Peyer's patch (tissue), 4 donors: ENCODE data around the gene SUPT20H. TPM values are rescaled to one million over a fixed set of nuclear protein-coding genes. Genes with fewer than 3 reads are reported as not detected.

Experiments used
- DNase-seq, 3 donors: peaks; one replicate each; pipeline ENCODE4 v3.0.0-alpha.2; 2017 to 2019
- H3K27ac ChIP-seq, 4 donors: fragments of 200-600 bp; sonication (generic); one replicate each; pipeline ENCODE4 v1.5.1; 2016 to 2019
- H3K27me3 ChIP-seq, 2 donors: fragments of 200-600 bp; sonication (generic); one replicate each; pipeline ENCODE4 v1.5.1; 2019
- H3K36me3 ChIP-seq, 3 donors: fragments of 200-600 bp; sonication (generic); one replicate each; pipeline ENCODE4 v1.5.1; 2016 to 2019
- H3K4me1 ChIP-seq, 4 donors: fragments of 200-600 bp; sonication (generic); one replicate each; pipeline ENCODE4 v1.5.1; 2016 to 2019
- H3K4me3 ChIP-seq, 4 donors: fragments of 200-600 bp; sonication (generic); 1 replicate in 3 of 4; 2 replicates in 1 of 4; pipeline ENCODE4 v1.5.1; 2016 to 2019; ENCODE audit warnings: mild to moderate bottlenecking in 1 of 4
- H3K9me3 ChIP-seq, 4 donors: fragments of 200-600 bp; sonication (generic); one replicate each; pipeline ENCODE4 v1.5.1; 2016 to 2019; ENCODE audit warnings: mild to moderate bottlenecking in 1 of 4
- POLR2A ChIP-seq, 2 donors: fragments of 450-650 bp; IDR thresholded peaks; one replicate each; pipeline ENCODE4 v1.5.1; 2017; ENCODE audit warnings: antibody characterized with exemption in 2 of 2, mild to moderate bottlenecking in 2 of 2, moderate library complexity in 2 of 2
- total RNA-seq, 4 donors: library from RNA; depleted of rRNA; stranded (reverse); fragments of >200 nt; gene quantifications; one replicate each; pipeline ENCODE4 v1.1.0, GENCODE V29; 2016
- TF ChIP-seq, protein P1 (sequence below), 6 experiments: fragments of 450-650 bp in 4 of 6; fragments of 200-600 bp in 2 of 6; sonication (generic) in 1 of 6; IDR thresholded peaks; one replicate each; pipeline ENCODE4 v1.5.1; 2017 to 2019; ENCODE audit warnings: antibody characterized with exemption in 6 of 6, mild to moderate bottlenecking in 3 of 6, moderate library complexity in 1 of 6

The SUPT20H gene
- total RNA-seq, 4 donors from 2014 or later, result 46.1 to 81.7 (median 61.7) TPM

- Histone ChIP-seq H3K4me3 (no peak overlapping the region), H3K36me3 (no peaks in the 10 kb centered on the region), H3K27me3 (no peaks in the 10 kb centered on the region), H3K9me3 (no peaks in the 10 kb centered on the region), H3K27ac (no peak overlapping the region), H3K4me1 (no peaks in the 10 kb centered on the region)
- no peak for DNase-seq
- TF ChIP-seq POLR2A (IDR thresholded peaks at IDR 0.05), result no peak
- TF ChIP-seq, protein P1, sequence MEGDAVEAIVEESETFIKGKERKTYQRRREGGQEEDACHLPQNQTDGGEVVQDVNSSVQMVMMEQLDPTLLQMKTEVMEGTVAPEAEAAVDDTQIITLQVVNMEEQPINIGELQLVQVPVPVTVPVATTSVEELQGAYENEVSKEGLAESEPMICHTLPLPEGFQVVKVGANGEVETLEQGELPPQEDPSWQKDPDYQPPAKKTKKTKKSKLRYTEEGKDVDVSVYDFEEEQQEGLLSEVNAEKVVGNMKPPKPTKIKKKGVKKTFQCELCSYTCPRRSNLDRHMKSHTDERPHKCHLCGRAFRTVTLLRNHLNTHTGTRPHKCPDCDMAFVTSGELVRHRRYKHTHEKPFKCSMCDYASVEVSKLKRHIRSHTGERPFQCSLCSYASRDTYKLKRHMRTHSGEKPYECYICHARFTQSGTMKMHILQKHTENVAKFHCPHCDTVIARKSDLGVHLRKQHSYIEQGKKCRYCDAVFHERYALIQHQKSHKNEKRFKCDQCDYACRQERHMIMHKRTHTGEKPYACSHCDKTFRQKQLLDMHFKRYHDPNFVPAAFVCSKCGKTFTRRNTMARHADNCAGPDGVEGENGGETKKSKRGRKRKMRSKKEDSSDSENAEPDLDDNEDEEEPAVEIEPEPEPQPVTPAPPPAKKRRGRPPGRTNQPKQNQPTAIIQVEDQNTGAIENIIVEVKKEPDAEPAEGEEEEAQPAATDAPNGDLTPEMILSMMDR (IDR thresholded peaks at IDR 0.05), result no peak
Measured at GRCh38 chr13:37076818-37077217, 17.3 kb upstream of the SUPT20H start.

- TF ChIP-seq POLR2A (IDR thresholded peaks at IDR 0.05), result no peak
- TF ChIP-seq, protein P1 (IDR thresholded peaks at IDR 0.05), result no peak
- Histone ChIP-seq H3K36me3 (no peaks in the 10 kb centered on the region), H3K4me3 (no peak overlapping the region), H3K27ac (no peak overlapping the region), H3K27me3 (no peaks in the 10 kb centered on the region), H3K4me1 (no peaks in the 10 kb centered on the region), H3K9me3 (no peaks in the 10 kb centered on the region)
- no peak for DNase-seq
Measured at GRCh38 chr13:37075164-37075563, 15.7 kb upstream of the SUPT20H start.

- Histone ChIP-seq H3K4me3 (no peak overlapping the region), H3K9me3 (no peaks in the 10 kb centered on the region), H3K27me3 (no peaks in the 10 kb centered on the region), H3K36me3 (no peaks in the 10 kb centered on the region), H3K27ac (no peak overlapping the region), H3K4me1 (no peaks in the 10 kb centered on the region)
- TF ChIP-seq, protein P1 (IDR thresholded peaks at IDR 0.05), result peak; percentile 12 to 46 (median 34)
- TF ChIP-seq POLR2A (IDR thresholded peaks at IDR 0.05), result no peak
- no peak for DNase-seq
Measured at GRCh38 chr13:37074703-37075102, 15.2 kb upstream of the SUPT20H start.

DNA sequence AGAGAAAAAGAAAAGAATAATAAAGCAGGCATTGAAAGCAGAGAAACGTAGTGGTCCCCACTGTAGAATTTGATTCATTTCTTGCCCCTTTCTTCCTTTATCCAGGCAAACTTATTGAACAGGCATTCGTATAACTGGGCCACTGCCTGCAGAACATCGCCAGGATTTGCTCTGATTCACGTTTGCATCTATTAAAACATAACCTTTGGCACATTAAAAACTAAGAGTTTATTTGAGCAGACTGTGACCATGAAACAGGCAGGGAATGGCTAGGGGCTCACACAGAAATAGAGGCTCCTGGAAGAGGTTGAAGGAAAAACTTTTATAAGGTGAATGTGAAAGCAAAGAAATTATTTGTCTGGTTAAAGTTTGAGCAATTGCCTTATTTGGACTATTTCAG lies 12.5 kb upstream of the SUPT20H start:
- H3K36me3 ChIP-seq, result no peaks in the 10 kb centered on the region

DNA sequence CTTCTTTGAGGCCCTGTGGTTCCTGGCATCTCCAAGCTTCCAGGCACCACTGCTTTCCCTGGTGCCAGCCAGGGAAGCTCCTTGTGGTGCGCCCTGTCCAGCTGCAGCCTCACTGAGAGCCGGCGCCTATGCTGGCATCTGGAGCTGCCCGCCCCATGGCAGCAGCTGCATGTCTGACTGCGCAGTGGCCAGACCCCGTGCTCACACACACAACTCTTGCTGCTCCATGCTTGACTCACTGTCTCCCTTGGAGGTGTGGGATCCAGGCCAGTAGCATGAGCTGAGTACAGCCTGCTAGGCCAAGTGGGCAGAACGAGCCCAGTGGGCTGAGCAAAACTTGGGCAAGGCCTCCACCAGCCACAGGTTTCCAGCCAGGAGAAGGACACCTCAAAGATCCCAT lies 11.5 kb upstream of the SUPT20H start:
- Histone ChIP-seq H3K4me3 (no peak overlapping the region), H3K27ac (no peak overlapping the region), H3K9me3 (no peaks in the 10 kb centered on the region), H3K4me1 (no peaks in the 10 kb centered on the region), H3K27me3 (no peaks in the 10 kb centered on the region), H3K36me3 (no peaks in the 10 kb centered on the region)
- DNase-seq, result no peak
- TF ChIP-seq, protein P1 (IDR thresholded peaks at IDR 0.05), result no peak
- TF ChIP-seq POLR2A (IDR thresholded peaks at IDR 0.05), result no peak

More for the DNA sequence above, 12.5 kb upstream of the SUPT20H start:
- no peak overlapping the region for H3K27ac ChIP-seq
- no peak for DNase-seq
- H3K4me1 ChIP-seq, result no peaks in the 10 kb centered on the region
- TF ChIP-seq, protein P1 (IDR thresholded peaks at IDR 0.05), result no peak
- TF ChIP-seq POLR2A (IDR thresholded peaks at IDR 0.05), result no peak
- H3K4me3 ChIP-seq, result no peak overlapping the region
- H3K9me3 ChIP-seq, result no peaks in the 10 kb centered on the region
- no peaks in the 10 kb centered on the region for H3K27me3 ChIP-seq

DNA sequence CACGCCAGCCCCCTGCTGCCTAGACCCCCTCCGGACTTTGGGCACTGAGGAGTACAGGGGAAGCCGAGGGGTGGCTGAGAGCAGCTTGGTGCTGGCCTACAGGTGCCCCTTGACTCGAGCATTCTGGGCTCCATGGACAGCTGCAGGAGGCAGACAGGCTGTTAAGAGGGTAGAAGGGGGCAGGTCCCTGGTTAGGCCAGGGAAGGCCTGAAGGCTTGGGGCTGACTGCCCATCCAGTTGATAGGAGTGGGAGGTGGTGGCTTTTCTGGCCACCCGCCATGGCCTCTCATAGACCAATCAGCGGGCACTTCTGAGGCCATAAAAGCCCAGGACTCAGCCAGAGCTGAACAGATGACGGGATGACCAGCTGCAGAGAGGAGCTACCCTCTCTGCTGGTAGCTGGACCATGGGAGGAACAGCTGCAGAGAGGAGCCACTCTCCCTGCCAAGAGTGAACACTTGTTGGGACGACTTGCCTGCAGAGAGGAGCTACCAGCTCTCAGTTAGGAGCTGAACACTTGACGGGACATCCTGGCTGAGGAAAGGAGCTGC lies 10.7 kb upstream of the SUPT20H start:
- no peak for DNase-seq
- TF ChIP-seq, protein P1 (IDR thresholded peaks at IDR 0.05), result no peak
- TF ChIP-seq POLR2A (IDR thresholded peaks at IDR 0.05), result no peak
- Histone ChIP-seq H3K4me1 (no peaks in the 10 kb centered on the region), H3K27ac (no peak overlapping the region), H3K36me3 (no peaks in the 10 kb centered on the region), H3K4me3 (no peak overlapping the region), H3K27me3 (no peaks in the 10 kb centered on the region), H3K9me3 (no peaks in the 10 kb centered on the region)
